MG63 (cell line): ENCODE results near the gene ERCC2. TPM values are rescaled to one million over a fixed set of nuclear protein-coding genes. Genes with fewer than 3 reads are reported as not detected.

ENCODE experiments used
- DNase-seq: peaks from one replicate; pipeline ENCODE4 v3.0.0-alpha.2; 2020
- H3K27me3 ChIP-seq: fragments of 250-450 bp; sonication (Bioruptor Pico); 2 replicates; pipeline ENCODE4 v1.5.1; 2020; ENCODE audit warnings: mild to moderate bottlenecking, moderate library complexity
- H3K36me3 ChIP-seq: fragments of 250-450 bp; sonication (Bioruptor Pico); 2 replicates; pipeline ENCODE4 v1.5.1; 2020; ENCODE audit warnings: mild to moderate bottlenecking, moderate library complexity
- H3K4me3 ChIP-seq: fragments of 250-450 bp; sonication (Bioruptor Pico); 2 replicates; pipeline ENCODE4 v1.5.1; 2020; ENCODE audit warnings: mild to moderate bottlenecking, moderate library complexity
- H3K9me3 ChIP-seq: fragments of 250-450 bp; sonication (Bioruptor Pico); 2 replicates; pipeline ENCODE4 v1.5.1; 2020; ENCODE audit warnings: mild to moderate bottlenecking, moderate library complexity
- total RNA-seq: library from RNA; depleted of rRNA; stranded (reverse); fragments of >200 nt; shearing (Covaris generic); gene quantifications from 2 replicates; pipeline ENCODE4 v1.2.3, GENCODE V29; 2014; ENCODE audit warnings: low replicate concordance

ERCC2 gene
- total RNA-seq, 1 experiment from 2014 or later: 71.9 TPM

DNA sequence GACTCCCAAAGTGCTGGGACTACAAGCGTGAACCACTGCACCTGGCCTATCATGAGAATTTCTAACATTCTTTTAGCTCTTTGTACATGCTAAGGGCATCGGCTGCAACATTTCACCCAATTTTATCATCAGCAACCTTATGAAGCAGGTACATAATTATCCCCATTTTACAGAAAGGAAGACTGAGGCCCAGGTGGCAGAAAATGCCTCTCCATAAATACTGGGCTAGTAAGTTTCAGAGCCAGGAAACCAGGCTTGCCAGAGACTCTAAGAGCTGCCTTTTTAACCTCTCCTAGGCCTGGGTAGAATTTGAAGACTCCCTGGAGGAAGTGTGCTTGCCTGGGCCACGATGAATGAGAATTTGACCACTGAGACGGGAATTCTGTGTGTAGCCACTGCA, 2.2 kb downstream of the ERCC2 start:
- Histone ChIP-seq H3K4me3 (no peak overlapping the region; the same call in 1 of the 2 replicates), H3K36me3 (peaks cover 48% of the 10 kb centered on the region), H3K9me3 (no peaks in the 10 kb centered on the region), H3K27me3 (no peaks in the 10 kb centered on the region)
- DNase-seq: no peak

DNA sequence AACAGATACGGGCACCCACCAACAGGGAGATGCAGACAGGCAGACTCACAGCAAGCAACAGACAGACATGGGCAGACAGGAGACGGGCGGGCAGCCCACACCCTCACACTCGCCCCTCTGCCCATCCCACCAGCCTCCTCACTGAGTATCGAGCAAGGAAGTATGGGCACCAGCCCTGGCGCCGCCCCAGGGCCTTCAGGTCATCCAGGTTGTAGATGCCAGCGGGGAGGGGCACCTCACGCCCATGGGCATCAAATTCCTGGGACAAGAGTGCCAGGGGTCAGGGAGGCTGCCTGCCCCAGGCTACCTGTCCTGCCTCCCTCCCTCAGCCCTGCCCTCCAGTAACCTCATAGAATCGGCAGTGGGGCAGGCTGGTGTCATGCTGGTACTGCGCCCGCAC, 5.7 kb downstream of the ERCC2 start:
- no peak for DNase-seq
- H3K27me3 ChIP-seq: no peaks in the 10 kb centered on the region
- H3K4me3 ChIP-seq: no peak overlapping the region
- peaks cover 74% of the 10 kb centered on the region for H3K36me3 ChIP-seq
- H3K9me3 ChIP-seq: no peaks in the 10 kb centered on the region

DNA sequence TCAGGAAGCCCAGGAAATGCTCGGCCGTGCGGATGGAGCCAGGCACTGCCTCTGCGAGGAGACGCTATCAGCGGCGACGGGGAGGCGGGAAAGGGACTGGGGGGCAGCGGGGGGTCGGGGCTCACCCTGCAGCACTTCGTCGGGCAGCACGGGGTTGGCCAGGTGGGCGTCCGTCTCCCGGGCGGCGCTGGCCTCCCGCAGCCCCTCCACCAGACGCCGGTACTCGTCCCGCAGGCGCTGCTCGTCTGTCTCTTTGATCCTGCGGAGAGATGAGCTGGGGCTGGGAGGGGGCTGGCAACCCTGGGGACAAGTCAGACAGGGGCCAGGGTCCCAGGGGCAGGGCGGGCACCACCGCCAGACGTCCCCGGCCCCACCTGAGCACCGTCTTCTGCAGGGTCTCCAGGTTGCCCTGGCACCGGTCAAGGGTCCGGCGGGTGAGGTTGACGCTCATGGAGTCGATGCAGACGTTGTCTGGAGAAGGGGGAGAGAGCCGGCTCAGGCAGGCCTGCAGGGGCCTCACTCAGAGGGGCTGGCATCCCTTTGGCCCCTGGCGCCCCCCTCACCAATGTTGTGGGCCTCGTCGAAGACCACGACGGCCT, 6.4 kb downstream of the ERCC2 start:
- H3K9me3 ChIP-seq: no peaks in the 10 kb centered on the region
- no peak overlapping the region for H3K4me3 ChIP-seq
- peaks cover 78% of the 10 kb centered on the region for H3K36me3 ChIP-seq
- H3K27me3 ChIP-seq: no peaks in the 10 kb centered on the region
- DNase-seq: no peak

DNA sequence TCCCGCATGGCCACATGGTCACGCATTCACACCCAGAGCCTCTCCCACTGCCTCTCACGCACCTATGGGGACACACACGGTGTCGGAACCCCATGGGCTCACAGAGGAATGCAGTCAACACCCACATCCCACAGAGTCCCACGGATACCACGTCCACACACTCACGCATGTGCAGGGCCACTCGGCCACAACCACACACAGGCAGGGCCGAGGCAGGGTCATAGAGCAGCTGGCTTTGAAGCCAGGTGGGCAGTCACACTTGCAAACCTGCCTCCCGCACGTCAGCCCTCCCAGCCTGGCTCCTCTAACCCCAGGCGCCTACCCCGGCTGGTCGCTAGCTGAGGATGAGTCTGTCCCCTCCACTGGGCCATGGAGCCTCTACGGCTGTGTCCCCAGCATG, 8.1 kb downstream of the ERCC2 start:
- Histone ChIP-seq H3K4me3 (no peak overlapping the region), H3K27me3 (no peaks in the 10 kb centered on the region), H3K9me3 (no peaks in the 10 kb centered on the region), H3K36me3 (peaks cover 83% of the 10 kb centered on the region)
- no peak for DNase-seq

DNA sequence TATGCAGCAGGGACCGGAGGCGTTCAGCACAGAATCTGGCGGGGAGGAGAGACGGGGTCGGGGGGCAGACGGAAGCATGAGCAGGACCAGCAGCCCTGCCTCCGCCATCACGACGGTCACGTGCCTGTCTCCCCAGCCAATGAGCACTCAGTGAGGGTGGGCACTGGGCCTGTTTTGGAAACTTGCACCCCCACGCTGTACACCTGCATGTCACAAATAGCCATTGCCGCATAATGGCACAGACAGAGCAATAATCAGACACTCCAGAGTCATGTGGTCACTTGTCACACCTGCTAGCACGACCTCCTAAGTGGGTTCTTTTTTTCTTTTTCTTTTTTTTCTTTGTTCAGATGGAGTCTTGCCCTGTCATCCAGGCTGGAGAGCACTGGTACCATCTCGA, 8.8 kb downstream of the ERCC2 start:
- DNase-seq: no peak
- no peaks in the 10 kb centered on the region for H3K27me3 ChIP-seq
- H3K36me3 ChIP-seq: peaks cover 84% of the 10 kb centered on the region
- H3K4me3 ChIP-seq: no peak overlapping the region
- no peaks in the 10 kb centered on the region for H3K9me3 ChIP-seq

DNA sequence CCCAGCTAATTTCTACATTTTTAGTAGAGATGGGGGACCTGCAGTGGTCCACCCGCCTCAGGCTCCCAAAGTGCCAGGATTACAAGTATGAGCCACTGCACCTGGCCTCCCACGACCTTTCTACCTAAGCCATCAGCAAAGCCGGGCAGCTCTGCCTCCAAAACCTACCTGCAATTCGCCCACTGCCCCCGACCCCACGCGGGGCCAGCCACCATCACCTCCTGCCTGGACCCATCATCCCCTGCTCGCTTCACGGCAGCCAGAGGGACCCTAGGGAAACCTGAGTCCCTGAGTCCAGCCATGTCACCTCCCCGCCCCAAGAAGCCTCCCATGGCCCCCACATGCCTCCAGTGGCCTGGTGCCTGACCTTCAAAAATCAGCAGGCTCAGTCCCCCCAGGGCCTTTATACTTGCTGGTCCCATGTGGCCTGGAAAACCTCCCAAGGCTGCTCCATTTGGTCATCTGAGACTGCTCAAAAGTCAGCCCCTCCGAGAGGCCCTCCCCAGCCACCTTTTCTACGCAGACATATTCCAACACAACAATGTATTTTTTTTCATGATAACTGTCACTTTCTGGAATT, 12.1 kb downstream of the ERCC2 start:
- H3K4me3 ChIP-seq: no peak overlapping the region
- no peaks in the 10 kb centered on the region for H3K27me3 ChIP-seq
- DNase-seq: no peak
- H3K36me3 ChIP-seq: peaks cover 92% of the 10 kb centered on the region
- H3K9me3 ChIP-seq: no peaks in the 10 kb centered on the region

DNA sequence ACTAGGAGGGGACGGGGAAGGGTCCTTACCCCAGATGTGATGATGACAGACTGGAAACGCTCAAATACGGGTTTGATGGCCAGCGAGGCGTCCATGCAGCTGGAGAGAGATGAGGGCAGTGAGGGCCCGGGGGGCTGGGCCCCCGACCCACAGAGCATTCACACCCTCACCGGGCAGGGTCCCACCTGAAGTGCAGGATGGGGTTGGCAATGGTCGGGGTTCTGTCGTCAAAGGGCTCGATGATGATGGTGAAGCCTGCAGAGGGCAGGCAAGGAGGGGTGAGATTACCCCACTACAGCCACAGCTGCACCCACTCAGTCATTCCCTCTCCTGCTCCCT, 13.0 kb downstream of the ERCC2 start:
- Histone ChIP-seq H3K9me3 (no peaks in the 10 kb centered on the region), H3K36me3 (peaks cover 90% of the 10 kb centered on the region), H3K27me3 (no peaks in the 10 kb centered on the region), H3K4me3 (no peak overlapping the region)
- DNase-seq: no peak

DNA sequence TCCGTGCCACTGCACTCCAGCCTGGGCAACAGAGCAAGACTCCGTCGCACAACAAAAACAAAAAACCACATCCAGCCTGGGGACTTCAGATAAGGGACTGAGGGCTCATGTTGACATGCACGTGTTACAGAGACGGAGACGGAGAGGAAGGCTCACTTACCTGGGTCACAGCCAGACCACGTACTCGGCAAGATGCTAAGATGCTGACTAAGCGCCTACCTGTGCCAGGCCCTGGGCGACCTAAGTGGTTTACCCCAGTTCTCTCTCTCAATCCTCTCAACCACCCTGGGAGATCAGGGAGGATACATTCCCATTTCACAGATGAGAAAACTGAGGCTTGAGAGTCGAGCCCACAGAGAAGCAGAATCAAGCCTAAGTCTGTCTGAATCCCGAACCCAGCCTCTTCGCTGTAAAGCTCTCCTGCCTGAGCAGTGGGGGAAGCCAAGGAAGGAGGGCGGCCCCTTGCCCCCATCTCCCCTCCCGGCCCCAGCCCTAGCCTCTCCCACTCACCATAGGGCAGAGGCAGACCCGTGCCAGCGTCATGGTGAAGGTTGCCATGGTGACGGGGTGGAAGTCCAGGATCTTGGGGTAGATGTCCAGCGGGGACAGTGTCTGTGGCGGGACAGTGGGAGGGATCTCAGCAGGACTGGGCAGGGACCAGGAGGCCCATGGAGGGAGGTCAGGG, 13.5 kb downstream of the ERCC2 start:
- H3K9me3 ChIP-seq: no peaks in the 10 kb centered on the region
- no peaks in the 10 kb centered on the region for H3K27me3 ChIP-seq
- H3K36me3 ChIP-seq: peaks cover 90% of the 10 kb centered on the region
- no peak for DNase-seq
- no peak overlapping the region for H3K4me3 ChIP-seq

DNA sequence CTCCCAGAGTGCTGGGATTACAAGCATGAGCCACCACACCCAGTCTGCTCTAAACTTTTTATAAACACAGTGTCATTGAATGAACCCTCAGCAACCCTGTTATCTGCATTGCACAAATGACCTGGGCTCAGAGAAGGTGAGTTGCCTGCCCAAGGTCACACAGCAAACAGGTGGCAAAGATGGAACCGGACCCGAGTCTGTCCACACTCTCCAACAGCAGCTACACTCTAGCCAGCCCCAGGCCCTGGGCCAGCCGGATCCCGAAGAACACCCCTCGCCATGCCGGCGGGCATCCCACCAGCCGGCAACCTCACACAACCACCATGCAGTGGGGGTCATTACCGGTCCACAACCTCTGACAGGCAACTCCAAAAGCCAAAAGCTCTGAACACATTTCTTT, 14.5 kb downstream of the ERCC2 start:
- H3K27me3 ChIP-seq: no peaks in the 10 kb centered on the region
- H3K36me3 ChIP-seq: peaks cover 92% of the 10 kb centered on the region
- DNase-seq: no peak
- H3K4me3 ChIP-seq: no peak overlapping the region
- no peaks in the 10 kb centered on the region for H3K9me3 ChIP-seq

DNA sequence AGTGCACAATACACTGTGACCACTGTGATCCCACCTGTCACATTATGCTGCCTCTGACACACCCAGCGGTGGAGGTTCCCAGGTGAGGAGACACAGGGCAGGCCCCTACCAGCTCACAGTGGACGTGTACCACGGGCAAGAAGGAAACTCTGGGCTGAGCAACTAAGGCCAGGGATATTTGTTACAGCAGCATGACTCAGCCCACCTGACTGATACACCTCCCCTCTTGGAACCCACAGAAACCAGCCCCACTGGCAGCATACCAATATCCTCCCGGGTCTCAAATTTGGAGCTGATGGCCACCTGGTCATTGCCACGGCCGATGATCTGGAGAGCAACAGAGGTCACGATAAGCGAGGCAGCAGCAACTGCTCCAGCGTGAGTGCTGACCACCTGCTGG, 15.0 kb downstream of the ERCC2 start:
- H3K36me3 ChIP-seq: peaks cover 90% of the 10 kb centered on the region
- no peak for DNase-seq
- no peaks in the 10 kb centered on the region for H3K27me3 ChIP-seq
- H3K4me3 ChIP-seq: no peak overlapping the region
- no peaks in the 10 kb centered on the region for H3K9me3 ChIP-seq

DNA sequence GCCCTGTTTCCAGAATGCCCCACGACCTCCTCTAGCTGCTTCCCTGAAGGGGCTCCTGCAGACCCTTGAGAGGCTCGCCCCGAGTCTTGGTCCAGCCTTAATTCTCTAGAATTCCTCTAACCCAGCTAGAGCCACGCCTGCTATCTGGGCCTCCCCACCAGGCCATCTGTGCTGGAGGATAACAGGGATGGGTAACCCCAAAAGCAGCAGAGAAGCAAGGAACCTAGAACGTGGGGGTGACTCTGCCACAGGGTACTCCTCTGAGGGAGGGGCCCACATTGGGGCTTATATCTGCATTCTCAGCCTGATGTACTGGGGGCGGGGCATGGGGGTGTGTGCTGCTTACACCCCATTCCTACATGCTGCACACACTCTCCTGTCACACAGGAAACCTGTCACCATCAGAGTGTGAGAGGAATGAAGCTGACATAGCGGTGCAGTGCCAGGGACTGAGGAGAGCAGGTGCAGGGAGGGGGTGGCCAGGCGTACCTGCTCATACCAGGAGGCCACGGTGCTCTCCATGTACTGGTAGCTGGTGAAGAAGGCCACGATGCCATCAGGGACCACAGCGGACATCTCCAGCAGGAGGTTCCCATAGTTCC, 16.0 kb downstream of the ERCC2 start:
- no peak for DNase-seq
- H3K9me3 ChIP-seq: no peaks in the 10 kb centered on the region
- H3K4me3 ChIP-seq: no peak overlapping the region
- no peaks in the 10 kb centered on the region for H3K27me3 ChIP-seq
- peaks cover 84% of the 10 kb centered on the region for H3K36me3 ChIP-seq

DNA sequence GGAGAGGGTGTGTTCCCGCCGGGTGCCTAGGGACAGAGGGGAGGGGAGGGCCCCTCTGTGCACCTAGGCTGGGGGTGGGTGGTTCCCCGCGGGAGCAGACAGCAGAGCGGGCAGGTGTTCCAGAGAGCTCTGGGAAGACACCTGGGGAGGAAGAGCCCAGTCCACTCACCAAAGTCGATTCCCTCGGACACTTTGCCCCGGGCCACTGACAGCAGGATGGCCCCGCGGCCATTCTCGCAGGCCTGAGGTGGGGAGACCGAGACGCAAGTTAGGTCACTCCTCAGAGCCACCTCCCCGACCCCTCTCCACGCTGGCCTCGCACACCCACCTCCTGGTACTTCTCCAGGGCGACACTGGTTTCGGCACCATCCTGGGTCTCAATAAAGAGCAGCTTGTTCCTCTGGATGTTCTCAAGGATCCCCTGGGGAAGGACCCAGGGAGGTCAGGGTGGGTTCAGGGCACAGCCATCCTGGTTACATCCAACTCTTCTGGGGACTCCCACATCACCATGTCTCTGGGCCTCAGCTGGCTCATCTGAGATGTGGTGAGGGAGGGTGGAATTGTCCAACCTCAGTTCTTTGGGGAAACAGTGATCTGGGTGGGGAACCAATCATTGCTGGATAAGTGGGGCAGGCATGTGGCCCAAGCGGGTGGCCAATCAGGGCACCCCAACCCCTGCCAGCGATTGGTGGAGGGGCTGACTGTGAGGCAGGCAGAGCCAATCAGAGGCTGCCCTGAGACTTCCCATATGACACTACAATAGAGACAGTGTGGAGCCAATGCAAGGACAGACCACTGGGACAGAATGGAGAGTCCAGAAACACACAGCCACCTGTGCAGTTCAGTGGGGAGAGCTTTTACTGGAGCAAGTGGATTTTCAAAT, 17.2 kb downstream of the ERCC2 start:
- Histone ChIP-seq H3K27me3 (no peaks in the 10 kb centered on the region), H3K9me3 (no peaks in the 10 kb centered on the region), H3K36me3 (peaks cover 73% of the 10 kb centered on the region), H3K4me3 (no peak overlapping the region)
- no peak for DNase-seq

DNA sequence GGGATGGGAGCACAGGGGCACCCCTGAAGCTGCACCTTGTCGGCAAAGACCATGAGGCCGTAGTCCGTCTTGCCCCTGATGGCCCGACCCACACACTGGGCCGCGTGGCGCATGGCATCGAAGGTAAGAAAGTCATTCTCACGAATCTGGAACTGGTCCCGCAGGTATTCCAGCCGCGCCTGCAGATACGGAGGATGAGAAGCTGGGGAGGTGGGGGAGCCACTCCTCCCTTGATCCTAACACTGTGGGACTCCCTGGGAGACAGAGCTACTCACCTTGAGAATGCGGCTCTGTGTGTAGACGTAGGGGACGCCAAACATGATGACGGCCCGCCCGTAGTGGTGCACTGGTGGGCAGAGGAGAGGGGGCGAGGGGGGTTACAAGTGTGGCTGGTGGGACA, 17.9 kb downstream of the ERCC2 start:
- no peak for DNase-seq
- no peaks in the 10 kb centered on the region for H3K27me3 ChIP-seq
- no peaks in the 10 kb centered on the region for H3K9me3 ChIP-seq
- peaks cover 66% of the 10 kb centered on the region for H3K36me3 ChIP-seq
- no peak overlapping the region for H3K4me3 ChIP-seq

DNA sequence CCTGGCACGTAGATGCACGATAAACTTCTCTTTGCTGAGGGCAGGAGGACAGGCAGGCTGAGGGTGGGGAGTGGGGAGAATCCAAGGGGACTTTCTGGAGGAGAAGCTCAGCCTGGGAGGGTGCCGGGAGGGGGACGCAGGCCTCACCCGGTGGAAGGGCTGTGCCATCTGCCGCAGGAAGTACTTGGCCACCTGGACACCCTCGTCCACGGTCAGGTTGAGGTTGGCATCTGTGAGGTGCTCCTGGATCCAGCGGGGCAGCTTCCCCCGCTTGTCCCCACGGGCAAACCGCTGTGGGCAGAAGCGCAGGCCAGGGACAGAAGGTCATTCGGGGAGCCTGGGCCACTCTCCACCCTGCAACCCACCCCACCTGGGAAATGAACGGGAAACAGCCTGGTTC, 18.3 kb downstream of the ERCC2 start:
- Histone ChIP-seq H3K9me3 (no peaks in the 10 kb centered on the region), H3K27me3 (no peaks in the 10 kb centered on the region), H3K36me3 (peaks cover 62% of the 10 kb centered on the region), H3K4me3 (no peak overlapping the region)
- no peak for DNase-seq

DNA sequence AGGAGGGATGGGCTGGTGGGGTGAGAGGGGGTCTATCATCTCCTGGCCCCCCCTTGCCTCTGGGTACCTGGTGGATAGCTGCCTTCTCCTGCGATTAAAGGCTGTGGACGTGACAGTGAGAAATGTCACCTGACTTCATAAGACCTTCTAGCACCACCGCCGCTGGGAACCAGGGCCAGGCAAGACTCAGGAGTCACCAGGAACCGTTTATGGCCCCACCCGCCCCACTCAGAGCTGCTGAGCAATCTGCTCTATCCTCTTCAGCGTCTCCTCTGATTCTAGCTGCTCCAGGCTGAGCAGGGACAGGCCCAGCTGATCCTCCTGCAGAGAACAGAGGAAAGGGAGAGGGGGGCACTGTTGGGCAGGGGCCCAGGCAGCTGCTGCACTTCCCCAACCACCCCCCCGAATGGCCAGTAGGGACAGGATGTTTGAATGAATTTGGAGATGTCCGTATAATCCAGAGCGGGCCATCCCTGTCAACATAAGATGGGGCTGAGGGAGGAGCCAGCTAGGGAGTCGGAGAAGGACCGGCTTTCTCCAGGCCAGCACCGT, 18.9 kb downstream of the ERCC2 start:
- H3K4me3 ChIP-seq: no peak overlapping the region
- H3K9me3 ChIP-seq: no peaks in the 10 kb centered on the region
- H3K36me3 ChIP-seq: peaks cover 56% of the 10 kb centered on the region
- DNase-seq: no peak
- H3K27me3 ChIP-seq: no peaks in the 10 kb centered on the region

DNA sequence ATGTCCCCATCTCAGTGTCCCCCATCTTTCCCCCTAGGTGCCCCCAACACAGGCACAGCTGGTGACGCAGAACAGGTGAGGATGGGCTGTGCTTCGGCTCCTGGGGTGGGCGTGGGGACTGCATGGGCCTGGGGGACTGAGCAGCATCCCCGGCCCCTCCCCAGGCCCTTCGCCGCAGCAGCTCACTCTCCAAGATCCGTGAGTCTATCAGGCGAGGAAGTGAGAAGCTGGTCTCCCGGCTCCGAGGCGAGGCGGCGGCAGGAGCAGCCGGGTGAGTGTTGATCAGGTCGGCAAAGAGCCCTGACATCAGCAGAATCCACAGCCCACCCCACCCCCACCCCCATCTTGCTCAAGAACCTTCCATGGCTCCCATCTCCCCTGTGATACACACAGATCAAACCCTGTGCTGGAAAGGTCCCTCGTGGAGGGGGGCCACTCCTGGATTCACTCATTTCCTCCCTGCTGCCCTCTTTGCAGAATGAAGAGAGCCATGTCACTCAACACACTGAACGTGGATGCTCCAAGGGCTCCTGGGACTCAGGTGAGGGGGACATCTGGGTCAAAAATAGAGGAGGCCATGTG, 19.8 kb downstream of the ERCC2 start:
- Histone ChIP-seq H3K36me3 (peaks cover 47% of the 10 kb centered on the region), H3K9me3 (no peaks in the 10 kb centered on the region), H3K4me3 (no peak overlapping the region), H3K27me3 (no peaks in the 10 kb centered on the region)
- DNase-seq: no peak
